Peyer's patch (tissue), 4 donors: ENCODE data around the gene SPRY2. TPM values are rescaled to one million over a fixed set of nuclear protein-coding genes. Genes with fewer than 3 reads are reported as not detected.

Source experiments
- DNase-seq, 3 donors: peaks; one replicate each; pipeline ENCODE4 v3.0.0-alpha.2; 2017 to 2019
- H3K27ac ChIP-seq, 4 donors: fragments of 200-600 bp; sonication (generic); one replicate each; pipeline ENCODE4 v1.5.1; 2016 to 2019
- H3K27me3 ChIP-seq, 2 donors: fragments of 200-600 bp; sonication (generic); one replicate each; pipeline ENCODE4 v1.5.1; 2019
- H3K36me3 ChIP-seq, 3 donors: fragments of 200-600 bp; sonication (generic); one replicate each; pipeline ENCODE4 v1.5.1; 2016 to 2019
- H3K4me1 ChIP-seq, 4 donors: fragments of 200-600 bp; sonication (generic); one replicate each; pipeline ENCODE4 v1.5.1; 2016 to 2019
- H3K4me3 ChIP-seq, 4 donors: fragments of 200-600 bp; sonication (generic); 1 replicate in 3 of 4; 2 replicates in 1 of 4; pipeline ENCODE4 v1.5.1; 2016 to 2019; ENCODE audit warnings: mild to moderate bottlenecking in 1 of 4
- H3K9me3 ChIP-seq, 4 donors: fragments of 200-600 bp; sonication (generic); one replicate each; pipeline ENCODE4 v1.5.1; 2016 to 2019; ENCODE audit warnings: mild to moderate bottlenecking in 1 of 4
- CTCF ChIP-seq, 6 experiments: fragments of 450-650 bp in 4 of 6; fragments of 200-600 bp in 2 of 6; sonication (generic) in 1 of 6; IDR thresholded peaks; one replicate each; pipeline ENCODE4 v1.5.1; 2017 to 2019; ENCODE audit warnings: antibody characterized with exemption in 6 of 6, mild to moderate bottlenecking in 3 of 6, moderate library complexity in 1 of 6
- POLR2A ChIP-seq, 2 donors: fragments of 450-650 bp; IDR thresholded peaks; one replicate each; pipeline ENCODE4 v1.5.1; 2017; ENCODE audit warnings: antibody characterized with exemption in 2 of 2, mild to moderate bottlenecking in 2 of 2, moderate library complexity in 2 of 2
- total RNA-seq, 4 donors: library from RNA; depleted of rRNA; stranded (reverse); fragments of >200 nt; gene quantifications; one replicate each; pipeline ENCODE4 v1.1.0, GENCODE V29; 2016

Gene SPRY2
- total RNA-seq, 4 donors from 2014 or later = 18.2 to 33.9 (median 27.3) TPM

- TF ChIP-seq POLR2A (IDR thresholded peaks at IDR 0.05) (no peak), CTCF (IDR thresholded peaks at IDR 0.05) (no peak)
- Histone ChIP-seq H3K27ac (peak overlapping the region; percentile 57 to 97 (median 93)), H3K4me3 (peak overlapping the region; percentile 40 to 90 (median 58)), H3K9me3 (no peaks in the 10 kb centered on the region), H3K4me1 (peaks cover 0 to 10% (median 2%) of the 10 kb centered on the region in 4 donors), H3K36me3 (peaks cover 0 to 10% (median 0%) of the 10 kb centered on the region in 3 donors), H3K27me3 (no peaks in the 10 kb centered on the region)
- peak in 1 of 3 donors; percentile 51 for DNase-seq
These were observed 250 bp downstream of the SPRY2 start for GRCh38 chr13:80340651-80341100.

GRCh38 chr13:80339912-80340650 is 845 bp downstream of the SPRY2 start:
- no peaks in the 10 kb centered on the region for H3K9me3 ChIP-seq
- no peaks in the 10 kb centered on the region for H3K27me3 ChIP-seq
- H3K4me3 ChIP-seq = peak overlapping the region; percentile 40 to 90 (median 58)
- H3K36me3 ChIP-seq = peaks cover 0 to 10% (median 0%) of the 10 kb centered on the region in 3 donors
- peak overlapping the region; percentile 57 to 97 (median 93) for H3K27ac ChIP-seq
- TF ChIP-seq POLR2A (IDR thresholded peaks at IDR 0.05) = peak; percentile 25 to 55
- TF ChIP-seq CTCF (IDR thresholded peaks at IDR 0.05) = peak in 1 of 6 experiments; percentile 18
- peaks cover 0 to 10% (median 2%) of the 10 kb centered on the region in 4 donors for H3K4me1 ChIP-seq
- DNase-seq = peak; percentile 21 to 87 (median 78)

GRCh38 chr13:80339563-80339911 is 1.4 kb downstream of the SPRY2 start:
- Histone ChIP-seq H3K4me1 (peaks cover 0 to 10% (median 2%) of the 10 kb centered on the region in 4 donors), H3K36me3 (peaks cover 0 to 10% (median 0%) of the 10 kb centered on the region in 3 donors), H3K27ac (peak overlapping the region; percentile 57 to 97 (median 93)), H3K27me3 (no peaks in the 10 kb centered on the region), H3K4me3 (peak overlapping the region; percentile 40 to 90 (median 58)), H3K9me3 (no peaks in the 10 kb centered on the region)
- DNase-seq = no peak
- no peak for TF ChIP-seq CTCF (IDR thresholded peaks at IDR 0.05)
- no peak for TF ChIP-seq POLR2A (IDR thresholded peaks at IDR 0.05)

- no peak for TF ChIP-seq POLR2A (IDR thresholded peaks at IDR 0.05)
- peak in 3 of 6 experiments; percentile 15 to 20 (median 16) for TF ChIP-seq CTCF (IDR thresholded peaks at IDR 0.05)
- DNase-seq = peak; percentile 37 to 76 (median 76)
- no peaks in the 10 kb centered on the region for H3K9me3 ChIP-seq
- H3K4me3 ChIP-seq = peak overlapping the region; percentile 40 to 90 (median 58)
- H3K27ac ChIP-seq = peak overlapping the region; percentile 57 to 97 (median 93)
- peaks cover 0 to 10% (median 2%) of the 10 kb centered on the region in 4 donors for H3K4me1 ChIP-seq
- H3K36me3 ChIP-seq = peaks cover 0 to 10% (median 0%) of the 10 kb centered on the region in 3 donors
- H3K27me3 ChIP-seq = no peaks in the 10 kb centered on the region
These were observed 2.0 kb downstream of the SPRY2 start for GRCh38 chr13:80338781-80339562.

DNA sequence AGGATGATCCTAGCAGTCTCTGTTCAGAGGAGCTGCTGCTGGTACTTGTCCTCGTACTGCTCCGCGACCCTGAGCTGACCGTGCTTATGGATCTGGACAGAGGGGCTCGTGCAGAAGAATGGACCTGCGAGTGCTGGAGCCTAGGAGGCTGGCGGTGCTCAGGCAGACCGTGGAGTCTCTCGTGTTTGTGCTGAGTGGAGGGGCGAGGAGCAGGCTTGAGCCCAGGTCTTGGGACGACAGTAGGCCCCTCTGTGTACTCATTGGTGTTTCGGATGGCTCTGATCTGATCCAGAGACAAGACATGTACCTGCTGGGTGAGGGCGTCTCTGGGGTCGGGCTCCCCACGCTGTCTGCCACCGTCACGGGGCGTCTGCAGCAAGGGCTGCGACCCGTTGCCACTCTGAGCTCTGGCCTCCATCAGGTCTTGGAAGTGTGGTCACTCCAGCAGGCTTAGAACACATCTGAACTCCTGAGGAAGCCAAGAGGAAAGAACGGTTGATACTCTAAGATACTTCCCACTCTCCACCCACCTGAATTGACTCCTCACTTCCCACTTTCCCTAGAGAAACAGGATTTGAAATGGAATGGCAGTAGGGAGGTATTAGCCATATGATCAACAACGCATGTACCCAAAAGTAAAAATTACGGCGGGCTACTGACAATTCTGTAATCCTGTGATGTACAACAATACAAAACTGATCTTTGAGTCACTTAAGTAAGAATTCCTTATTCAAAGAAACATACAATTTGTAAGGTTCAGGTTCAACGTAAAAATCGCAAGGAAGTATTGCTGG is 3.4 kb downstream of the SPRY2 start:
- Histone ChIP-seq H3K27ac (peak overlapping the region in 3 of 4 donors; percentile 19 to 96 (median 71)), H3K9me3 (no peaks in the 10 kb centered on the region), H3K36me3 (peaks cover 0 to 13% (median 0%) of the 10 kb centered on the region in 3 donors), H3K27me3 (no peaks in the 10 kb centered on the region), H3K4me3 (peak overlapping the region; percentile 15 to 90 (median 46)), H3K4me1 (peaks cover 0 to 5% (median 2%) of the 10 kb centered on the region in 4 donors)
- DNase-seq = peak in 1 of 3 donors; percentile 55
- TF ChIP-seq POLR2A (IDR thresholded peaks at IDR 0.05) = no peak
- no peak for TF ChIP-seq CTCF (IDR thresholded peaks at IDR 0.05)
